Mucosa of descending colon (tissue), 3 donors: Measurements from ENCODE around the gene SUSD3. TPM values are rescaled to one million over a fixed set of nuclear protein-coding genes. Genes with fewer than 3 reads are reported as not detected.

Experiments
- ATAC-seq: fragments of 200-7000 bp; cut with Tn5 transposase; one replicate; pipeline ENCODE4 v1.9.1; 2020; ENCODE audit warnings: mild to moderate bottlenecking, moderate library complexity
- DNase-seq, 3 donors: peaks; one replicate each; pipeline ENCODE4 v3.0.0-alpha.2; 2020
- H3K36me3 ChIP-seq: fragments of 200-600 bp; one replicate; pipeline ENCODE4 v1.8.0; 2021; ENCODE audit warnings: low read depth, mild to moderate bottlenecking
- H3K4me1 ChIP-seq: fragments of 200-600 bp; one replicate; pipeline ENCODE4 v1.8.0; 2021; ENCODE audit warnings: low read depth, mild to moderate bottlenecking
- H3K4me3 ChIP-seq: fragments of 200-600 bp; one replicate; pipeline ENCODE4 v1.8.0; 2021; ENCODE audit warnings: mild to moderate bottlenecking
- H3K9me3 ChIP-seq: fragments of 200-600 bp; one replicate; pipeline ENCODE4 v1.8.0; 2021; ENCODE audit warnings: mild to moderate bottlenecking
- intact Hi-C, 2 donors: fragments of 100-400 bp; cut with DNase I in 1 of 2; cut with micrococcal nuclease in 1 of 2; formaldehyde crosslinking; loops; one replicate each; pipeline versions ENCODE4 v1.11.0 to v1.11.1; 2022; cut with DNase I, micrococcal nuclease
- total RNA-seq, 3 donors: library from RNA; stranded (reverse); fragmentation: NEBNext Ultra II Directional in 2 of 3; extraction: Animal tissue kit (Norgen Biotek cat#: 25700) in 2 of 3; gene quantifications; one replicate each; pipeline versions ENCODE4 v1.2.1 to v1.2.4, GENCODE V29; 2021 to 2023
- TF ChIP-seq, protein P1 (sequence below): fragments of 200-600 bp; IDR thresholded peaks from one replicate; pipeline ENCODE4 v1.8.0; 2022; ENCODE audit warnings: antibody characterized with exemption, mild to moderate bottlenecking
- donor health status: DM: no; HTN: no; CAD: no; lungs with moderate emphysema.
- donor health status: DM: no; HTN: no; CAD: no.
- donor health status: DM: no; HTN: yes; CAD: no.

Gene SUSD3
- total RNA-seq, 3 donors from 2014 or later = 1.2 to 2.5 (median 1.8) TPM

DNA sequence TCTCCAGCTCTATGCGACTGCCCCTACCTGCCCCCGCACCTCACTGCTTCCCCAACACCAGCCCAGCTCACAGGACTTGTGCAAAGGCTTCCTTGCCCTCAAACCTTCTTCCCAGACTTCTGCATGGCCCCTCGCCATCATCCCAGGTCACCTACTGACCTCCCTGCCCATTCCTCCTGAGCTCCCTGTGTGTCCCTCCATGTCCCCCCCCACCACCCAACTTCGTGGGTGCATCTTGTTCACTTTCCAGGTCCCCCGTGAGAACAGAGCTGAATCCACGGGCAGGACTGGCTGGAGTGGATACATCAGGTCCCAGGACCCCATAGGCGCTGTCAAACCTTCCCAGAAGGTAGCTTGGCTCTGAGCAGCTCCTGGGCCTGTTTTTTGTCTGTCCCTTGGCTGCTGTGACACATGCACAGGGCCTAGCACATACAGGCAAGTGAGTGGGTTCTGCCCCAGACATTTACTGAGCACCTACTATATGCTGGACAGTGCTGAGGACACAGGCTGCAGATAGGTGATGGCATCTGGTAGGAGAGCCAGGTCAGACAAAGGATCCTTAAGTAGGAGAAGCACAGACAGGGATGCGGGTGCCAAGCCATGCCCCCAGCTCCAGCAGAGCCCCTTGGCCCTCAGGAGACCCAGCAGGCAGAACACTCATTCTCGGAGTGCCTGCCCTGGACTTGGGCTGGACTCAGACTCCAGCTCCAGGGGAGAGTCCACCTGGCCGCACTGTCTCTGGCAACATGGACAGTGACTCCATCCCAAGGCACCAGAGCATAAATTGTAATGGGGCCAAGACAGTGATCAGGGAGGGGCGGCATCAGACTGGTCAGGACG is 60.6 kb downstream of the SUSD3 start:
- Histone ChIP-seq H3K36me3 (no peaks in the 10 kb centered on the region), H3K4me1 (no peaks in the 10 kb centered on the region), H3K4me3 (no peak overlapping the region), H3K9me3 (no peaks in the 10 kb centered on the region)
- DNase-seq (peak in 2 of 3 donors; percentile 25 to 40), ATAC-seq (no peak)
- TF ChIP-seq, protein P1, sequence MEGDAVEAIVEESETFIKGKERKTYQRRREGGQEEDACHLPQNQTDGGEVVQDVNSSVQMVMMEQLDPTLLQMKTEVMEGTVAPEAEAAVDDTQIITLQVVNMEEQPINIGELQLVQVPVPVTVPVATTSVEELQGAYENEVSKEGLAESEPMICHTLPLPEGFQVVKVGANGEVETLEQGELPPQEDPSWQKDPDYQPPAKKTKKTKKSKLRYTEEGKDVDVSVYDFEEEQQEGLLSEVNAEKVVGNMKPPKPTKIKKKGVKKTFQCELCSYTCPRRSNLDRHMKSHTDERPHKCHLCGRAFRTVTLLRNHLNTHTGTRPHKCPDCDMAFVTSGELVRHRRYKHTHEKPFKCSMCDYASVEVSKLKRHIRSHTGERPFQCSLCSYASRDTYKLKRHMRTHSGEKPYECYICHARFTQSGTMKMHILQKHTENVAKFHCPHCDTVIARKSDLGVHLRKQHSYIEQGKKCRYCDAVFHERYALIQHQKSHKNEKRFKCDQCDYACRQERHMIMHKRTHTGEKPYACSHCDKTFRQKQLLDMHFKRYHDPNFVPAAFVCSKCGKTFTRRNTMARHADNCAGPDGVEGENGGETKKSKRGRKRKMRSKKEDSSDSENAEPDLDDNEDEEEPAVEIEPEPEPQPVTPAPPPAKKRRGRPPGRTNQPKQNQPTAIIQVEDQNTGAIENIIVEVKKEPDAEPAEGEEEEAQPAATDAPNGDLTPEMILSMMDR = no peak
- intact Hi-C loops = no loop called here

DNA sequence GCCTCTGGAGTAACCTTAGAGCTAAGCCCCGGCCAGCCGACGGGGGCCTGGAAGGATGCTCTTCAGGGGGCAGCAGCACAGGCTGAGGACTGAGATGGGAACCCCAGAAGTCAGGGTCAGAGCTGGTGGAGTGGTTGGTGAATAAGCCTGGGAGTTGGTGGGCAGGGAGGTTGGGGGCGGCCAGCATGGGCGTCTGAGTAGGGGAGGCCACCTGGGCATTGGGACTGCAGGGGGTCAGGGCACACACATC is 61.1 kb downstream of the SUSD3 start:
- ATAC-seq (no peak), DNase-seq (no peak)
- H3K9me3 ChIP-seq = no peaks in the 10 kb centered on the region
- no peak overlapping the region for H3K4me3 ChIP-seq
- H3K36me3 ChIP-seq = no peaks in the 10 kb centered on the region
- intact Hi-C loops = no loop called here
- H3K4me1 ChIP-seq = no peaks in the 10 kb centered on the region
- TF ChIP-seq, protein P1 = no peak

DNA sequence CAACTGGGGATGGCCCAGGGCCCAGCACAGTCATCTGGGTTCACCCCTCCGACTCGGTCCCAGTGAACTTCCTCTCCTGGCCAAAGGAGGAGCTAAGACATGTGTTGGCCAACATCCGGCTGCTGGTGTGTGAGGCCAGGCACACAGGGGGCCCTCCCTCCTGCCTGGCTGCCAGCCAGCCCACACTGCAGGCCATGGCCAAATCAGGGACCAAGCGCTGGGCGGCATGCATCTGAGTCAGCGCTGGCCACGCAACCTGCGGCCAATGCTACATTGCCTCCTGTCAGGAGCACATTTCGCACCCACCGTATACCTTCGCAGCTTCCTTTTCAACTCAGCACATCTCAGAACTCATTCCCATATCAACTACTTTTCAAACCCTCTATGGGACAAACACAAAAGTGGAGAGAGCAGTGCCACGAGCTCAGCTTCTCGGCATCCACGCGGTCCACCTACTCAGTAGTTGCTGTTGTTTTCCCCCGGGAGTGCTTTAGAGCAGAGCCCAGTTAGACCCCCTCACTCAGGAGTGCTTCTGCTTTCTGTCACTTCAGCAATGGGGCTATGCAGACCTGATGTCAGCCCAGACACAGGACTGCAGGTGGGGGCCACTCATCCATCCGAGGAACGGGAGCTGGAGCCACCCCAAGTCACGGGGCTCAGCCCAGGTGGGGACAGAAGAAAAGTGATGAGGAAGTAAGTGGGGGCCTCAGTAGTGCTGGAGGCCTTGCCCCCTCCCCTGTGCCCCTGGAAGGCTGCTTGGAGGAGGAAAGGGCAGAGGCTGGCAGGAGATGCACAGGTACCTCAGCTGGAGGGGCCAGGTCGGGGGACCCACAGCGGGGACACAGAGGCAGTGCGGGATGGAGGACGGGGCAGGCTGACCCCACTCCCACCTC is 61.7 kb downstream of the SUSD3 start:
- intact Hi-C loops = no loop called here
- Histone ChIP-seq H3K4me1 (no peaks in the 10 kb centered on the region), H3K36me3 (no peaks in the 10 kb centered on the region), H3K4me3 (no peak overlapping the region), H3K9me3 (no peaks in the 10 kb centered on the region)
- TF ChIP-seq, protein P1 = no peak
- DNase-seq = peak; percentile 68 to 91 (median 80)
- peak; percentile 79 for ATAC-seq

DNA sequence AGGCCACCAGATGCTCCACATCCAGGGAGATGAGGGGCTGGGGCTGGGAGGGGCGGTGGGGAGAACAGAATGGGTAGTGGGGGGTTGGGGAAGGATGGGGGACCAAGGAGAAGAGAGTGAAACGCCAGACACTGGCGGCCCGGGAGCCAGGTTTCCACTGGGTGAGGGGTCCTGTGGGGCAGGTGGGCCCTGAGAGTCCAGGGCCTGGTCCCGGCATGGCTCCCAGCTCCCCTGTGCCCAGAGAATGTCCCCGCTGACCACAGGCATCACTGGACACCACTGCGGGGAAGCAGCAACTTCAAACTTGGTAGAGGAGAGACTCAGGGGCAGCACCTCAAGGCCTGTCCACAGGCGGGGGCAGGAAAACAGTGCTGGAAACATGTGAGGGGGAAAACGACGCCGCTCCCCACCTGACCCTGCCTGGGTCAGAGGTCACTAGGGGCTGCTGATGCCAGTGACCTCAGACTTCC is 62.4 kb downstream of the SUSD3 start:
- Histone ChIP-seq H3K4me1 (no peaks in the 10 kb centered on the region), H3K36me3 (no peaks in the 10 kb centered on the region), H3K4me3 (no peak overlapping the region), H3K9me3 (no peaks in the 10 kb centered on the region)
- intact Hi-C loops = no loop called here
- TF ChIP-seq, protein P1 = no peak
- ATAC-seq = no peak
- peak in 2 of 3 donors; percentile 30 to 52 for DNase-seq

- Histone ChIP-seq H3K36me3 (no peaks in the 10 kb centered on the region), H3K9me3 (no peaks in the 10 kb centered on the region), H3K4me3 (no peak overlapping the region), H3K4me1 (no peaks in the 10 kb centered on the region)
- ATAC-seq (no peak), DNase-seq (peak in 2 of 3 donors; percentile 21 to 46)
- TF ChIP-seq, protein P1 = no peak
- intact Hi-C loops = no loop called here
These were observed 63.1 kb downstream of the SUSD3 start for GRCh38 chr9:93121316-93122241.
